Fibroblast of peridontal ligament (primary cell): ENCODE measurements around the gene NCKIPSD.

ENCODE experiments used
- DNase-seq: peaks from one replicate; pipeline ENCODE4 v3.0.0-alpha.2; 2010; ENCODE audit errors: extremely low read depth

NCKIPSD gene

GRCh38 chr3:48678566-48679380 is 6.9 kb downstream of the NCKIPSD start:
- DNase-seq, result no peak

- peak; percentile 51 for DNase-seq
Measured at GRCh38 chr3:48678056-48678455, 7.7 kb downstream of the NCKIPSD start.

- DNase-seq, result no peak
Measured at GRCh38 chr3:48674505-48674904, 11.2 kb downstream of the NCKIPSD start.

- no peak for DNase-seq
Measured at GRCh38 chr3:48672522-48672921, 13.2 kb downstream of the NCKIPSD start.

- DNase-seq, result no peak
Measured at GRCh38 chr3:48664929-48665328, 20.8 kb downstream of the NCKIPSD start.

GRCh38 chr3:48664313-48664644 is 21.4 kb downstream of the NCKIPSD start:
- DNase-seq, result no peak

- peak; percentile 97 for DNase-seq
Measured at GRCh38 chr3:48663489-48664312, 22.0 kb downstream of the NCKIPSD start.

- DNase-seq, result peak; percentile 90
Measured at GRCh38 chr3:48662753-48663488, 22.8 kb downstream of the NCKIPSD start, which contains the start of gene CELSR3. Gene CELSR3, minus strand, starts transcription at chr3:48662886. Its CDS starts 252 bp downstream, at chr3:48662634.

GRCh38 chr3:48662145-48662752 is 23.5 kb downstream of the NCKIPSD start:
- DNase-seq, result no peak

- DNase-seq, result peak; percentile 47
Measured at GRCh38 chr3:48661501-48662144, 24.1 kb downstream of the NCKIPSD start.

GRCh38 chr3:48660800-48661400 is 24.8 kb downstream of the NCKIPSD start:
- no peak for DNase-seq

- no peak for DNase-seq
Measured at GRCh38 chr3:48656841-48657281, 28.9 kb downstream of the NCKIPSD start.

- peak; percentile 30 for DNase-seq
Measured at GRCh38 chr3:48656061-48656840, 29.5 kb downstream of the NCKIPSD start.

- DNase-seq, result no peak
Measured at GRCh38 chr3:48655606-48656005, 30.1 kb downstream of the NCKIPSD start.

- no peak for DNase-seq
Measured at GRCh38 chr3:48655063-48655462, 30.7 kb downstream of the NCKIPSD start.

- no peak for DNase-seq
Measured at GRCh38 chr3:48652923-48653715, 32.6 kb downstream of the NCKIPSD start.

- no peak for DNase-seq
Measured at GRCh38 chr3:48651771-48652170, 33.9 kb downstream of the NCKIPSD start.

- DNase-seq, result no peak
Measured at GRCh38 chr3:48650723-48651122, 35.0 kb downstream of the NCKIPSD start.

GRCh38 chr3:48648188-48648850 is 37.4 kb downstream of the NCKIPSD start:
- no peak for DNase-seq
